OCI-LY1 (cell line): Measurements from ENCODE around the gene DIAPH2.

Experiments
- CTCF ChIP-seq: fragments of 200-600 bp; sonication (generic), shearing (Covaris generic); IDR thresholded peaks from 2 replicates; pipeline ENCODE4 v1.5.1; 2017; ENCODE audit warnings: mild to moderate bottlenecking, antibody characterized with exemption, low read length, moderate library complexity, mixed read lengths
- EZH2 ChIP-seq: fragments of 200-600 bp; sonication (generic), shearing (Covaris generic); IDR thresholded peaks from 2 replicates; pipeline ENCODE4 v1.8.0; 2017; ENCODE audit warnings: borderline replicate concordance, mixed run types, mild to moderate bottlenecking, antibody characterized with exemption, low read length, moderate library complexity, mixed read lengths

- TF ChIP-seq EZH2 (no peak), CTCF (no peak)
Observed at GRCh38 chrX:96994093-96994492, 309.5 kb downstream of the DIAPH2 start.
